DMS 273 (cell line): Measurements from ENCODE around the gene ACAP1.

Source experiments
- DNase-seq: peaks from one replicate; lab custom pipeline; 2025; ENCODE audit not compliant: unreplicated experiment; lab: John Stamatoyannopoulos, UW

ACAP1 gene

DNA sequence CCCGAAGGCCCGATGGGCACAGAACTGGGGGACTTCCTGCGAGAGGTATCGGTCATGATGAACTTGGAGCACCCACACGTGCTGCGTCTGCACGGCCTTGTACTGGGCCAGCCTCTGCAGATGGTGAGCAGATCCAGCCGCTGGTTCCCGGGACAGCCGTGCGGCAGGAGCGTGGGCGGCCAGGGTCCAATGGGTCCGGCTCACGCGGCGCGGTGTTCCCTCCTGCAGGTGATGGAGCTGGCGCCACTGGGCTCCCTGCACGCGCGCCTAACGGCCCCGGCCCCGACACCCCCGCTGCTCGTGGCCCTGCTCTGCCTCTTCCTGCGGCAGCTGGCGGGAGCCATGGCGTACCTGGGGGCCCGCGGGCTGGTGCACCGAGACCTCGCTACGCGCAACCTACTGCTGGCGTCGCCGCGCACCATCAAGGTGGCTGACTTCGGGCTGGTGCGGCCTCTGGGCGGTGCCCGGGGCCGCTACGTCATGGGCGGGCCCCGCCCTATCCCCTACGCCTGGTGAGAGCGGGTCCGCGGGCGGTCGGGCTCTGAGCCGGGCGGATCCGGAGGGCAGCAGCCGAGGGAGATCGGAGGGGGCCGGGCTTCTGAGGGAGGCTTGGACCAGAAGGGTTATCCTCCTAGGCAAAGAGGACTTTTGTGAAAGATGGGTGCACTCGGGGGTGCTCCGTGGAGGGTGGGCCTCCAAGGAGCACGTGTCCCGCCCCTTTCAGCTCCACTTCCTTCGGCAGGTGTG, 47.6 kb downstream of the ACAP1 start:
- no peak for DNase-seq

GRCh38 chr17:7384489-7385081, 48.3 kb downstream of the ACAP1 start:
- no peak for DNase-seq

GRCh38 chr17:7388856-7389255, 52.5 kb downstream of the ACAP1 start:
- no peak for DNase-seq

GRCh38 chr17:7389924-7390910, 53.9 kb downstream of the ACAP1 start:
- DNase-seq, result no peak

DNA sequence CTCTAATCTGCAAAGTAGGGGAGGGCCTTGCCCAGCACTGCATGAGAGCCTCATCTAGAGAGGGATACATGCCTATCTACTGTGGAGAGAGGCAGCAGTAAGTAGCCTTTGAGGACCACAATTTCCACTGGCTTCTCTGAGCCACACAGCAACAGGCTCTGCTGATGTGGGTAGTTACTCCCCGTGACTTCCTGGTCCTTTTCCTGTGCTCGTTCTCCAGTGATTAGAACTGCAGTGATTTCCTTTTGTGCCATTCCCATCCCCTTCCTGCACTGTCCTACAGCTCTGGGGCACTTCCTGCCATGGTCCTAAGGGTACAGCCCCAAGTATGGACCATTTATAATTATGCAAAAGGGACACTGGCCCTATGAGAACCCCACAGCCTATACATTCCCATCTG, 55.0 kb downstream of the ACAP1 start:
- DNase-seq, result no peak

DNA sequence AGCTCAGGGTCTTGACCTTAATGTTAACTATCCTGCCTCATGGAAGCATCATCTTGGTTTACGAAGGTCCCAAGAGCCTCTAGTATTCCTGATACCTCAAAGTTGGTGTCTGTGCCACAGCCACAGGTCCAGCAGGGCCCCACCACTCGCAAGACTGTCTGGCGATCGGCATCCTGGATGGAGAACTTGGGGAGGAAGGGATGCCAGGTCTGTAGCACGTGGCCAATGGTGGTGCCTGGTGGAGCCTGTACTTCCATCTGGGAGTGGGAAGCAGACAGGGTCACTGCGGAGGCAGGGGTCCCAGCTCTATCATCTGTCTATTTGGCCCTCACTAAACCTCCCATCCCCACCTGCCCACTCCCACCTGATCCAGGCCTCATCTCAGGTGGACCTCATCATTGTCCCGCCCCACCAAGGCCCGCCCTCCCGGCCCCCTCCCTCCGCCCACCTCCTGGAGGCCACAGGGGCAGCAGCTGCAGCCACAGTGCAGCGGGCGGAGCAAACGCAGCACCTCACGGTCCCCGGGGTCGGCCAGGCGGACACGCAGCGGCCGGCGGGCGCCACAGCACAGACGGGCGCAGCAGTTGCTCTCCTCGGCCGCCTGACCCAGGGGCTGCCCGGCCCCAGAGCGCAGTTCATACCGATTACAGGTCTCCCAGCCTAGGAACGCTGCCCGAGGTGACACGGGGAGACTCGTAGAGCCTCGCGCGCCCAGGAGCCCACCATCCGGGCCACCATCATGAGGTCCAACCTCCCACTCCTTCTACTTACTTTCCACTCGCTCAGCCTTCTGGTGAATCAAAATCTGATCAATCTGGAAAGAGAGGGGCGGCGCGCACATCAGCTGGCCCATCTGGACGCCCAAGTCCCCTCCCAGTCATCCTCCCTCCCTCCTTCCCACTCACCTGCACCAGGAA, 56.6 kb downstream of the ACAP1 start:
- DNase-seq, result no peak

DNA sequence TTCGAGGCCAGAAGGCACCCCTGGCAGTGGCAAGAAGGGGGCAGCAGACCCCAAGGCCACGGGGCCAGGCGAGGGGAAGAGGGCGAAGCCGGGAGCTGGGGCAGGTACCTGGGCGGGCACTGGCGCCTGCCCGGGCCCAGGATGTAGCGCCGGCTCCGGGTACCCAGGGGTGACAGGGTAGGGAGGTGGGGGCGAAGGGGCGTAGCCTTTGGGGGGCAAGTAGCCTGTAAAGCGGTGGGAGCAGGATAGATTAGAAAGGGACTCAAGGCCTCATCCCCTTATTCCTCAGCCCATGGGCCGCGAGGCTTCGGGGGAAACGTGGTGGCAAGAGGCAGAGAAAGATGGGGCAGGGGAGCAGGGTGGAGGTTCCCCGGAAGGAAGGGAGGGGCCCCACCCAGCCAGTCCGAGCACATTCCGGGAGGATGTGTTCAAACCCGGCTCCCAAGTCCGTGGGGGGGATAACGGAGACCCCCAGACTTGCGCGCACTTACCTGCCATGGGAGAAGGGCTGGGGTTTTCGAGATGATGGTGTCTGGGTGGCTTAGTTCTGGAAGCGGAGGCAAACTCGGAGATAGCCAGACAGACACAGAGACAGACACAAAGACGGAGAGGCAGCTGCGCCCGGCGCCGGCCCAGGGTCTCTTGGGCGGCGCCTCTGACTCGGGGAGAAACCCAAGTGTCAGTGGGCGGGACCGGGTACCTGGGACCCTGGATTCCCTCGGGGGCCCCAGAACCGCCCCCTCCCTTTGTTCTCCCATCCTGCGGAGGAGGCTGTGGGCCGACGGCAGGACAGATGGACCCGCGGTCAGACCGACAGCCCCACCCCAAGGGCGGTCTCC, 57.5 kb downstream of the ACAP1 start:
- peak; percentile 68 for DNase-seq

GRCh38 chr17:7394452-7395191, 58.3 kb downstream of the ACAP1 start, which contains the start of gene PLSCR3:
TSS of gene PLSCR3 (minus strand) at chr17:7394525. CDS start at chr17:7394110, 415 bp downstream.
- peak; percentile 84 for DNase-seq

DNA sequence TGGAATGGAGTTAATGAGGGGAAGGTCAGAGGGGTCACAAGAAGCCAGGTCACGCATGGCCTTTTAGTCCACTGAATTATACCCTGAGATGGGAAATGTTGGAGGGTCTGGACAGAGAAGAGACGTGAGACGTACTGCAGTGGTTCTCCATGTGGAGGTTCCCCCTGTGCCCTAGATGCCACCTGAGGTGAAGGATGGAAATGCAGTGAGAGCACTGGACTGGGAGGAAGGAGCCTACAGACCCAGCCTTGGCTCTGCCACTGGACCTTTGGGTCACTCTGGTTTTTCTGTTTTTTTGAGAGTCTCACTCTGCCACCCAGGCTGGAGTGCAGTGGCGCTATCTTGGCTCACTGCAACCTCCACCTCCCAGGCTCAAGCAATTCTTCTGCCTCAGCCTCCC, 59.8 kb downstream of the ACAP1 start:
- no peak for DNase-seq

GRCh38 chr17:7398612-7399011, 62.3 kb downstream of the ACAP1 start:
- DNase-seq, result no peak
